BLaER1 (cell line): Measurements from ENCODE around the gene TAOK1.
A peak's percentile ranks its signal among the peaks of the same experiment; 100 is the strongest.

Source experiments
- H3K27ac ChIP-seq: shearing (Covaris generic); formaldehyde crosslinking; 2 replicates; pipeline ENCODE4 v1.8.1; 2022
- H3K27me3 ChIP-seq: shearing (Covaris generic); formaldehyde crosslinking; 2 replicates; pipeline ENCODE4 v1.8.1; 2022
- H3K36me3 ChIP-seq: shearing (Covaris generic); formaldehyde crosslinking; 2 replicates; pipeline ENCODE4 v1.8.1; 2022
- H3K4me1 ChIP-seq: shearing (Covaris generic); formaldehyde crosslinking; 2 replicates; pipeline ENCODE4 v1.8.1; 2022
- H3K4me2 ChIP-seq: shearing (Covaris generic); formaldehyde crosslinking; 2 replicates; pipeline ENCODE4 v1.8.1; 2022
- H3K4me3 ChIP-seq: shearing (Covaris generic); formaldehyde crosslinking; 2 replicates; pipeline ENCODE4 v1.8.1; 2022
- H3K9ac ChIP-seq: shearing (Covaris generic); formaldehyde crosslinking; 2 replicates; pipeline ENCODE4 v1.8.1; 2022
- H3K9me3 ChIP-seq: shearing (Covaris generic); formaldehyde crosslinking; 2 replicates; pipeline ENCODE4 v1.8.1; 2022
- H4K20me1 ChIP-seq: shearing (Covaris generic); formaldehyde crosslinking; 2 replicates; pipeline ENCODE4 v1.8.1; 2022
- Cebpa-rat ChIP-seq: shearing (Covaris generic); IDR thresholded peaks from 2 replicates; pipeline ENCODE4 v1.8.1; 2022

TAOK1 gene

DNA sequence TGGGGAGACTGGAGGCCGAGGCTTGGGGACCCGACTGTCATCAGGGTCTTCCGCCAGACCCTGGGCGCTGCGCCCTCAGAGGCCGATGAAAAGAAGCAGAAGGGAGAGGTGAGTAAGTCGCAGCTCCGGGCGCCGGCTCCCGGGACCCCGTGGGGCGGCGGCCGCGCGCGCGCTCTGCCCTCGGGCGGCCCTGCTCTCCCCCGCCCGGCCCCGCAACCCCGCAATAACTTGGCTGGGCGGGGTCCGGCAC is 177.1 kb downstream of the TAOK1 start:
- H3K4me1 ChIP-seq: peaks cover 65% of the 10 kb centered on the region
- H3K36me3 ChIP-seq: peaks cover 28% of the 10 kb centered on the region
- H3K9ac ChIP-seq: peak overlapping the region; percentile 95
- no peaks in the 10 kb centered on the region for H3K27me3 ChIP-seq
- no peaks in the 10 kb centered on the region for H3K9me3 ChIP-seq
- peak overlapping the region; percentile 84 for H3K4me3 ChIP-seq
- H4K20me1 ChIP-seq: peaks cover 40% of the 10 kb centered on the region
- no peak for TF ChIP-seq Cebpa-rat
- H3K4me2 ChIP-seq: peak overlapping the region; percentile 97
- H3K27ac ChIP-seq: peak overlapping the region; percentile 96

DNA sequence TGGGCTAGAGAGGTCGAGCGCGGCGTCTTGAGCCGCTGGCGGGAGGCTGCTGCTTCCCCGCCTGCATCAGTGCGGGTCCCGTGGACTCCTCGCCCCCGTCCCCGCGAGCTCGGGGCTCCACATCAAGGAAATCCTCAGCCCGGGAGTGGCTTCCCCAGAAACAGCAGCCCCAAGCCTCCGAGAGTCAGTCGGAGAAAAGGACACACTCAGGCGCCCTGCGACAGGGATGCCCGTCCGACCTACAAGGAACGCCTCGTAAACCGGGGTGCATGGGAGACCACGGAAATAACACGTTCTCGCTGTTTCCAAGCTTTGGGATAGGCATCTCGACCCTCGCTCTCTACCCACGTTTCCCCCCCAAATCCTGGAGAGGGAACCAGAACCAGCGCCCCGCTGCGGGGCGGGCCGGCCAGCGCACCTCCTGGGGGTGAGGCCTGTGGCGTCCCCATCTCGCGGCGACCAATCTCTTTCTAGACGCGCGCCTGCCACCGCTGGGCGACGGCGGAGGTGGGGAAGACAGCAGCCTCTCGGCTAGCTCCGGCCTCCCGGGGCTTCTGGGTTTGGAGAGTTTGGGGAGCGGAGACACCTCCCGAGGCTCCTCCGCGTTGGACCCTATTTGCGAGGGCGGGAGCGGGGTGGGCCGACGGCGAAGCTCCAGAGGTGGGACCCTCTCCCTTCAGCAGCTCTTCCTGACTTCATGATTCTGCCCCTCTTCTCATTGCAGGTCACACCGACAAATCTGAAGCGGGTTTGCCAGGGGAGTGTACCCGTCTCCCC is 177.6 kb downstream of the TAOK1 start:
- TF ChIP-seq Cebpa-rat: no peak
- H3K4me2 ChIP-seq: peak overlapping the region; percentile 97
- peak overlapping the region; percentile 96 for H3K27ac ChIP-seq
- no peaks in the 10 kb centered on the region for H3K27me3 ChIP-seq
- H3K36me3 ChIP-seq: peaks cover 23% of the 10 kb centered on the region
- peaks cover 42% of the 10 kb centered on the region for H4K20me1 ChIP-seq
- H3K9me3 ChIP-seq: no peaks in the 10 kb centered on the region
- peak overlapping the region; percentile 84 for H3K4me3 ChIP-seq
- peaks cover 64% of the 10 kb centered on the region for H3K4me1 ChIP-seq
- H3K9ac ChIP-seq: peak overlapping the region; percentile 95

- Histone ChIP-seq H3K4me1 (peaks cover 64% of the 10 kb centered on the region), H3K4me2 (peak within 1 kb of the TSS; percentile 98), H4K20me1 (peaks cover 50% of the 10 kb centered on the region), H3K4me3 (peak within 1 kb of the TSS; percentile 84), H3K36me3 (peaks cover 27% of the 10 kb centered on the region), H3K27ac (peak within 1 kb of the TSS; percentile 96), H3K9ac (peak within 1 kb of the TSS; percentile 95), H3K27me3 (no peaks in the 10 kb centered on the region), H3K9me3 (no peaks in the 10 kb centered on the region)
- no peak for TF ChIP-seq Cebpa-rat
Observed at GRCh38 chr17:29568331-29569244, 178.4 kb downstream of the TAOK1 start, which contains the start of gene TP53I13. TSS of gene TP53I13 (plus strand) at chr17:29568701. CDS start at chr17:29568759, 58 bp downstream.

DNA sequence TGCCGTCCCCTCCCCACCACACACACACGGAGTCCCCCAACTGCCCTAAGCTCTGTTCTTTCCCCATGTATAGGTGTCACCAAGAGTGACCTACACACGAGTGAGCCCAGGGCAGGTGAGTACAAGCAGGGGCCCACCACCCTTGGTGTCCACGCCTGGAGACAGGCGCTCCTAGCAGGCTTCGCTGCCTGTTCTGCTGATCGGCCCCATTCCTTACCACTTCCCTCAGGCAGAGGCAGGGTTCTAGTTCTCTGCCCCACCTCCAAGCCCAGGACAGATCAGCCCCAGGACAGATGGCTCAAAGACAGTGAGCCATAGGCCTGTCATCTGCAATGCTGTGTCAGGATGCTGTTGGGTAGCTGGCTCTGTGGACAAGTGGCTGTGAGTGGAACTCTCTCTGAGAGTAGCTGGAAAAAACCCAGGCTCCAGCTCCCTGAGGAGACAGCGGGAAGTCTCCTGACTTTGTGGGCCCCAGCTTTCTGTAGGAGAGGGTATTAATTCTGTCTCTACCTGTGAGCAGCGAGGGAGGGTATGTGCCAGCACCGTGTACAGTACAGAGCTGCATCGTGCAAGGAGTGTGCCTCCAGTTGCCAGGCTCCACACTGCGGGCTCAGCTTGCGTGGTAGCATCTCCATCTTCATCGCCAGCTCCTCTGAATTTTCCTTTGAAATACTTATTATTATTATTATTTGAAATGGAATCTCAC is 179.2 kb downstream of the TAOK1 start:
- TF ChIP-seq Cebpa-rat: no peak
- no peaks in the 10 kb centered on the region for H3K27me3 ChIP-seq
- peak overlapping the region; percentile 94 for H3K9ac ChIP-seq
- peak overlapping the region; percentile 94 for H3K27ac ChIP-seq
- H3K9me3 ChIP-seq: no peaks in the 10 kb centered on the region
- H3K4me2 ChIP-seq: peak overlapping the region; percentile 98
- peaks cover 35% of the 10 kb centered on the region for H3K36me3 ChIP-seq
- H3K4me1 ChIP-seq: peaks cover 64% of the 10 kb centered on the region
- H3K4me3 ChIP-seq: peak overlapping the region; percentile 84
- H4K20me1 ChIP-seq: peaks cover 53% of the 10 kb centered on the region

- peaks cover 64% of the 10 kb centered on the region for H3K4me1 ChIP-seq
- H3K9ac ChIP-seq: no peak overlapping the region
- H3K27ac ChIP-seq: no peak overlapping the region
- peak overlapping the region; percentile 84 for H3K4me2 ChIP-seq
- no peaks in the 10 kb centered on the region for H3K9me3 ChIP-seq
- H3K27me3 ChIP-seq: no peaks in the 10 kb centered on the region
- no peak overlapping the region for H3K4me3 ChIP-seq
- peaks cover 59% of the 10 kb centered on the region for H4K20me1 ChIP-seq
- H3K36me3 ChIP-seq: peaks cover 44% of the 10 kb centered on the region
- TF ChIP-seq Cebpa-rat: no peak
Observed at GRCh38 chr17:29570521-29570920, 180.4 kb downstream of the TAOK1 start.

- no peaks in the 10 kb centered on the region for H3K9me3 ChIP-seq
- H3K36me3 ChIP-seq: peaks cover 53% of the 10 kb centered on the region
- peaks cover 69% of the 10 kb centered on the region for H4K20me1 ChIP-seq
- peak overlapping the region; percentile 39 for H3K9ac ChIP-seq
- H3K27me3 ChIP-seq: no peaks in the 10 kb centered on the region
- peak overlapping the region; percentile 84 for H3K4me2 ChIP-seq
- TF ChIP-seq Cebpa-rat: no peak
- H3K4me1 ChIP-seq: peaks cover 71% of the 10 kb centered on the region
- no peak overlapping the region for H3K27ac ChIP-seq
- no peak overlapping the region; the same call in 1 of the 2 replicates for H3K4me3 ChIP-seq
Observed at GRCh38 chr17:29571486-29571882, 181.3 kb downstream of the TAOK1 start.

DNA sequence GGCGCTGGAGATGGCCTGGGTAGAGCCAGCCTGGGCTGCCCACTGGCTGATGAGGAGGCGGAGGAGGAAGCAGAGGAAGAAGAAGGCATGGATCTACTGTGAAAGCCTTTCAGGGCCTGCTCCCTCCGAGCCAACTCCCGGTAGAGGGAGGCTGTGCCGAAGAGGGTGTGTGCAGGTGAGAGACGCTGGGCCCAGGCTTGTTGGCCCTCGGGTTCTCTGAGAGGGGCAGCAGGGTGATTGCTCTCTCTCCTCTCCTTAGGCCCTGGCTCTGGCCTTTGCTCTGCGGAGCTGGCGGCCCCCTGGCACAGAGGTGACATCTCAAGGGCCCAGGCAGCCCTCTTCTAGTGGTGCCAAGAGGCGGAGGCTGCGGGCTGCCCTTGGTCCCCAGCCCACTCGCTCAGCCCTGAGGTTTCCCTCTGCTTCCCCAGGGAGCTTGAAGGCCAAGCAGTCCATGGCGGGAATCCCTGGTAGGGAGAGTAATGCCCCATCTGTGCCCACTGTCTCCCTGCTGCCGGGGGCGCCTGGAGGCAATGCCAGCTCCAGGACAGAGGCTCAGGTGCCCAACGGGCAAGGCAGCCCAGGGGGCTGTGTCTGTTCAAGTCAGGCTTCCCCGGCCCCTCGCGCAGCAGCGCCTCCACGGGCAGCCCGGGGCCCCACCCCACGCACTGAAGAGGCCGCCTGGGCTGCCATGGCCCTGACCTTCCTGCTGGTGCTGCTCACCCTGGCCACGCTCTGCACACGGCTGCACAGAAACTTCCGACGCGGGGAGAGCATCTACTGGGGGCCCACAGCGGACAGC is 181.9 kb downstream of the TAOK1 start:
- Histone ChIP-seq H3K4me3 (peak overlapping the region; percentile 40), H3K27ac (peak overlapping the region; percentile 58; the same call in 1 of the 2 replicates), H3K9ac (peak overlapping the region; percentile 39), H3K4me1 (peaks cover 73% of the 10 kb centered on the region), H4K20me1 (peaks cover 75% of the 10 kb centered on the region), H3K9me3 (no peaks in the 10 kb centered on the region), H3K27me3 (no peaks in the 10 kb centered on the region), H3K36me3 (peaks cover 59% of the 10 kb centered on the region), H3K4me2 (peak overlapping the region; percentile 84)
- no peak for TF ChIP-seq Cebpa-rat

DNA sequence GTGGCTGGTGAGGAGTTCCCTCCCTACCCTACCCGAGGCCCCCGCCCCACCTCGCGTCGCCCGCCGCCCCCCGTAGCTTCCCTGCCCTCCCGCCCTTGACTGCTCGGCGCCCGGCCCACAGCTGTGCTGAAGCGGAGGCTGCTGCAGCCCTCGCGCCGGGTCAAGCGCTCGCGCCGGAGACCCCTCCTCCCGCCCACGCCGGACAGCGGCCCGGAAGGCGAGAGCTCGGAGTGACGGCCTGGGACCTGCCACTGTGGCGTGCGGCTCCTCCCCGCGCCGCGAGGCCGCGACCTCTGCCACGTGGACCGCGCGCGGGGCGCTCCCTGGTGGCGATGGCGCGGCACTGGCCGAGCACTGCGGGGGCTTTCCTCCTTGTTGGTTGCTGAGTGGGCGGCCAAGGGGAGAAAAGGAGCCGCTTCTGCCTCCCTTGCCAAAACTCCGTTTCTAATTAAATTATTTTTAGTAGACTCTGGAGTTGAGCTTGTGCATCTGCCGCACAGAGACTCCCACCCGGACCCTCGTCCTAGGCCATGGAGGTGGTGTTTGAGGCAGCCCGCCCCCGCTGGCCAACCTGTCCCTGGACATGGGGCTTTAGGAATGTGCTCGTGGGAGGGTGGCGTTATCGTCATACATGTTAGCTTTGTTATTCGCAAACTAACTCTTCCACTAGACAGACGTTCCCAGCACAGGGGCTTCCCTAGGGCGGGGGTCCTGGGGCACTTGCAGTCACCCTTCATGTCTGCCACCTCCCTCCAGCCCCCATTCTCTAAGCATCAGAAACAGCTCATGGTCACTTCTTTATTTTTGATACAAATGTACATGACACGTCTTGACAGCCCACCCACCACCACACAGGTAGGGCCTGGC is 182.8 kb downstream of the TAOK1 start:
- H3K27ac ChIP-seq: peak overlapping the region; percentile 58; the same call in 1 of the 2 replicates
- H3K9me3 ChIP-seq: no peaks in the 10 kb centered on the region
- H3K27me3 ChIP-seq: no peaks in the 10 kb centered on the region
- no peak for TF ChIP-seq Cebpa-rat
- H3K9ac ChIP-seq: peak overlapping the region; percentile 39; the same call in 1 of the 2 replicates
- H3K4me3 ChIP-seq: peak overlapping the region; percentile 40
- H4K20me1 ChIP-seq: peaks cover 83% of the 10 kb centered on the region
- H3K36me3 ChIP-seq: peaks cover 68% of the 10 kb centered on the region
- H3K4me1 ChIP-seq: peaks cover 73% of the 10 kb centered on the region
- peak overlapping the region; percentile 84 for H3K4me2 ChIP-seq
